Common myeloid progenitor, CD34-positive (primary cell): Measurements from ENCODE around the gene ANKRD33B.
"Not testable (repeated sequence)": the region's sequence is repeated elsewhere in the genome, so short reads cannot be mapped to it uniquely, and the experiment has no call there.

Experiments
- CTCF ChIA-PET: fragments of 350-600 bp; sonication (Branson Sonifier 250); formaldehyde crosslinking; loops from one replicate; lab custom pipeline; 2021; ENCODE audit warnings: antibody characterized with exemption; lab: Charles Lee
- POLR2A ChIA-PET: fragments of 350-600 bp; sonication (Branson Sonifier 250); formaldehyde crosslinking; loops from one replicate; lab custom pipeline; 2021; ENCODE audit warnings: antibody characterized with exemption; lab: Charles Lee
- DNase-seq, 3 donors: peaks; one replicate each; pipeline versions ENCODE4 v3.0.0 to v3.0.0-alpha.2; 2013
- H3K27ac ChIP-seq, 2 experiments: 1 replicate in 1 of 2; 2 replicates in 1 of 2; pipeline ENCODE4 v1.7.0; 2013; ENCODE audit warnings: inconsistent platforms in 2 of 2, low read length in 2 of 2, mild to moderate bottlenecking in 2 of 2, low read depth in 1 of 2, moderate library complexity in 1 of 2; ENCODE audit not compliant: severe bottlenecking in 2 of 2, insufficient read depth in 1 of 2, poor library complexity in 1 of 2
- H3K27me3 ChIP-seq, 5 experiments: replicated peaks in 2 of 5; 1 replicate in 3 of 5; 2 replicates in 2 of 5; pipeline versions ENCODE4 v1.6.1 to v1.7.0; 2013; ENCODE audit warnings: low read length in 4 of 5, mild to moderate bottlenecking in 2 of 5, moderate library complexity in 2 of 5, inconsistent platforms in 1 of 5; ENCODE audit not compliant: insufficient read depth in 5 of 5, control insufficient read depth in 4 of 5
- H3K36me3 ChIP-seq, 4 experiments: 1 replicate in 2 of 4; 2 replicates in 2 of 4; pipeline versions ENCODE4 v1.6.1 to v1.7.0; 2013; ENCODE audit warnings: low read length in 3 of 4, control low read depth in 1 of 4, mild to moderate bottlenecking in 1 of 4; ENCODE audit not compliant: control insufficient read depth in 4 of 4, insufficient read depth in 4 of 4
- H3K4me1 ChIP-seq, 4 experiments: 1 replicate in 3 of 4; 2 replicates in 1 of 4; pipeline versions ENCODE4 v1.6.1 to v1.7.1; 2013; ENCODE audit warnings: low read length in 3 of 4, mild to moderate bottlenecking in 3 of 4, control low read depth in 1 of 4, inconsistent platforms in 1 of 4, moderate library complexity in 1 of 4; ENCODE audit not compliant: control insufficient read depth in 4 of 4, insufficient read depth in 4 of 4; ENCODE audit errors: control extremely low read depth in 1 of 4
- H3K4me3 ChIP-seq, 7 experiments: 1 replicate in 4 of 7; 2 replicates in 3 of 7; pipeline versions ENCODE4 v1.5.1 to v1.7.0; 2013; ENCODE audit warnings: mild to moderate bottlenecking in 7 of 7, low read length in 6 of 7, moderate library complexity in 6 of 7, inconsistent platforms in 2 of 7, low read depth in 2 of 7, control low read depth in 1 of 7; ENCODE audit not compliant: insufficient read depth in 4 of 7, control insufficient read depth in 1 of 7; ENCODE audit errors: extremely low read depth in 1 of 7
- H3K9me3 ChIP-seq, 5 experiments: 1 replicate in 4 of 5; 2 replicates in 1 of 5; pipeline versions ENCODE4 v1.6.1 to v1.7.1; 2013; ENCODE audit warnings: low read length in 4 of 5, mild to moderate bottlenecking in 2 of 5, inconsistent platforms in 1 of 5, low read depth in 1 of 5, moderate library complexity in 1 of 5; ENCODE audit not compliant: control insufficient read depth in 4 of 5, insufficient read depth in 2 of 5; ENCODE audit errors: control extremely low read depth in 1 of 5
- WGBS: methylation state at CpG from one replicate; pipeline ENCODE4 v1.1.5; 2013; ENCODE audit not compliant: insufficient coverage; 5-methylcytosine and 5-hydroxymethylcytosine counted together

The ANKRD33B gene

DNA sequence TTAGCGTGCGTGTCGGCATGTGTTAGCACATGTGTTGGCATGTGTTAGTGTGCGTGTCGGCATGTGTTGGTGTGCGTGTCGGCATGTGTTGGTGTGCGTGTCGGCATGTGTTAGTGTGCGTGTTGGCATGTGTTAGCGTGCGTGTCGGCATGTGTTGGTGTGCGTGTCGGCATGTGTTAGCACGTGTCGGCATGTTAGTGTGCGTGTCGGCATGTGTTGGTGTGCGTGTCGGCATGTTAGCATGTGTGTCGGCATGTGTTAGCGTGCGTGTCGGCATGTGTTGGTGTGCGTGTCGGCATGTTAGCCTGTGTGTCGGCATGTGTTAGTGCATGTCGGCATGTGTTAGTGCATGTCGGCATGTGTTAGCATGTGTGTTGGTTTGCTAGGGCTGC lies 14.8 kb upstream of the ANKRD33B start:
- H3K27me3 ChIP-seq, H3K4me3 ChIP-seq, H3K36me3 ChIP-seq, H3K27ac ChIP-seq, DNase-seq, H3K9me3 ChIP-seq: not testable (repeated sequence)
- ChIA-PET POLR2A (interaction anchor here (1.4 kb wide), 1 partner anchor 11 kb away, joined by 3 read pairs; no protein-coding TSS in a partner anchor), CTCF (interaction anchor here (2.4 kb wide), 1 partner anchor 59 kb away, joined by 7 read pairs; no protein-coding TSS in a partner anchor)
- peaks cover 0 to 13% (median 3%) of the 10 kb centered on the region in 4 experiments for H3K4me1 ChIP-seq
- 99% methylated on average over 28 of the region's 30 CpGs for WGBS

DNA sequence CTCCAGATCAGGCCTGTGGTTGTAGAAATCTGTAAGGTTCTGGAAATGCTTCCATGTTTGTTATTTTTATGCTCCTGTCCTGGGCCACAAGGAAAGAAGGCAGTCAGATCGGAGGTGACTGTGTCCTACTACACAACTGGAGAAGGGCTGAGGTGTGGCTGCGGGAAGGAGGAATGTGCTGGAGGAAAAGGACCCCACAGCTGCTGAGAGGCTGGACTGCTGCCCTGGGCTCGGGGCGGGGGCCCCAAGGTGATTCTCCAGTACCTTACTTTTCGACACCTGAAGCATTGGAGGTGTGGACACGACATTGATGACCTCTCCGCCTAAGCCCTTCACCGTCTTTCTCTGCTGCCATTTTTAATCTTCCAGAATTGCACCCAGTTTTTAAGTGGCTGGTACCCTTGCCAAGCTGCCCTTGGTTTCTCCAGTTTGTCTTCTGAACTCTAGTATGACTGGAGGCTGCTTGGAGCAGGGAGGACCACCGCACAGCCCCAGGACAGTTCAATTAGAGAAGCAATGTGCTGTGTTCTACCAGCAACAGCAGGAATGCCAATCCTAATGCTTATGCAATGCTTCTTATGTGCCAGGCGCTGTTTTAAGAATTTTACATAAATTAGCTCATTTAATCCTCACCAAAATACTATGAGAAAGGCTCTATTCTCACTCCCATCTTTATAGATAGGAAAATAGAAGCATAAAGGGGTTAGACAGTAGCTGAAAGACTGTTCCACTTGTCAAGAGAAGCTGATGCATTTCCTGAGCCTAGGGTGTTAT lies 13.5 kb upstream of the ANKRD33B start:
- H3K36me3 ChIP-seq, result no peaks in the 10 kb centered on the region
- DNase-seq, result no peak
- H3K4me3 ChIP-seq, result no peak overlapping the region
- H3K9me3 ChIP-seq, result no peaks in the 10 kb centered on the region
- no peak overlapping the region for H3K27ac ChIP-seq
- no peaks in the 10 kb centered on the region for H3K27me3 ChIP-seq
- peaks cover 0 to 15% (median 3%) of the 10 kb centered on the region in 4 experiments for H3K4me1 ChIP-seq
- ChIA-PET POLR2A (interaction anchor here (0.8 to 1.4 kb wide), 2 partner anchors 9 to 13 kb away, joined by 3 read pairs; no protein-coding TSS in a partner anchor), CTCF (interaction anchor here (1.2 to 2.4 kb wide), 4 partner anchors 7 to 61 kb away, joined by 4 to 8 read pairs (median 6); no protein-coding TSS in a partner anchor)
- WGBS, result 87% methylated on average over 9 of the region's 10 CpGs

DNA sequence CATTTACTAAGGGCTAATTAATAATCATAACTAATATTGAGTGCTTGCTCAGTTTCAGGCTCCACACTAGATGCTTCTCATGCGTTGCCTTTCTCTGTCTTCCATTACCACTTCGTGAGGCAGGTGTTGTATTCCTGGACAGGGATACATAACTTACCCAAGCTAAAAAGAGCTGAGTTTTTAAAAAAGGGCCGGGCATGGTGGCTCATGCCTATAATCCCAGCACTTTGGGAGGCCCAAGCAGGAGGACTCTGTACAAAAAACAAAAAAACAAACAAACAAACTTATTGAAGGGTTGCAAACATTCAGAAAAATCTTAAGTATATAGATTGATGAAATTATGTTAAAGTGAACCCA lies 12.1 kb upstream of the ANKRD33B start:
- H3K4me1 ChIP-seq, result peaks cover 0 to 19% (median 6%) of the 10 kb centered on the region in 4 experiments
- no peak for DNase-seq
- POLR2A ChIA-PET, result no interaction called here
- WGBS, result no CpG with 5 or more reads among the region's 3 CpGs
- no peaks in the 10 kb centered on the region for H3K36me3 ChIP-seq
- CTCF ChIA-PET, result interaction anchor here (1.2 to 2.2 kb wide), 3 partner anchors 9 to 56 kb away, joined by 4 to 8 read pairs (median 4); no protein-coding TSS in a partner anchor
- no peaks in the 10 kb centered on the region for H3K9me3 ChIP-seq
- no peak overlapping the region for H3K27ac ChIP-seq
- H3K27me3 ChIP-seq, result no peaks in the 10 kb centered on the region
- no peak overlapping the region for H3K4me3 ChIP-seq

DNA sequence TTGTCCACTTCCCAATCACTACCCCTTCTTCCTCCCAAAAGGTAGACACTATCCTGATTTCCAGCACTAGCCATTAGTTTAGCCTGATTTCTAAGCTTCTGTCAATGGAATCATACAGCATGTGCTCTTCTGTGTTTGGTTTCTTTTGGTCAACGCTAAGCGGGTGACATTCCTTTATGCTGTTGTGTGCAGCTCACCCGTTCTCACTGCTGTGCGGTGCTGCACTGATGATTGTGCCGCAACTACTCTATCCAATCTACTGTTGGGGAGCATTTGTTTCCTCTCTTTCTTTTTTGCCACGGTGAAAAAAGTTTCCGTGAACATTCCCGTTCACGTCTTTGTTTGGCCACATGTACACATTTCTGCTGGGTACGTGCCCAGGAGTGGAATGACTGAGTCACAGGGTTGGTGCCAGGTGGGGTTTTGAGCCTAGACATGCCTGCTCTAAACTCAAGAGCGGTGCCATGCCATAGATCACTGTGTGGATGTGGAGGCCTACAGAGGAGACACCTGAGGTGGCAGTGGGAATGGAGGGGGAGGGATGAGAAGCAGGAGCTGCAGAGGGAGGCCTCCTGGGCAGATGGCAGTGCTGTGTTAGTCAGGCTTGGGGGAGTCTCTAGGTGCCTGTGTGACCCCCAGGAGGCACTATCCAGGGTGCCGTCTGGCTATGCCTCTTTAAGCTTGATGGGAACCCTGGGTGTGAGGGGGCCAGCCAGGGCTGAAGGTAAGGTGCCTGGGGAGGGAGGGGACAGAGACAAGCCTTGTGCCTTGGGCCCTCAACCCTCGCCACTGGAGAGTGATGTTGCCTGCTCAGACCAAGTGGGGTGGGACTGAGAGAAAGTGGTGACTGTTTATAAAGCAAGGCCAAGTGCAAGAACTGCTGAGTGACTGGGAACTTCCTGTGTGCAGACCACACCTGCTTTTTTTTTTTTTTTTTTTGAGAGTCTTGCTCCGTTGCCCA lies 11.4 kb upstream of the ANKRD33B start:
- no peaks in the 10 kb centered on the region for H3K27me3 ChIP-seq
- ChIA-PET CTCF (interaction anchor here (1.4 to 2.2 kb wide), 2 partner anchors 14 to 55 kb away, joined by 5 to 8 read pairs; no protein-coding TSS in a partner anchor), POLR2A (no interaction called here)
- 94% methylated on average over 13 of the region's 14 CpGs for WGBS
- no peak overlapping the region for H3K27ac ChIP-seq
- no peak overlapping the region for H3K4me3 ChIP-seq
- peak in 2 of 3 donors; percentile 28 to 37 for DNase-seq
- H3K36me3 ChIP-seq, result no peaks in the 10 kb centered on the region
- no peaks in the 10 kb centered on the region for H3K9me3 ChIP-seq
- peaks cover 0 to 15% (median 4%) of the 10 kb centered on the region in 4 experiments for H3K4me1 ChIP-seq

DNA sequence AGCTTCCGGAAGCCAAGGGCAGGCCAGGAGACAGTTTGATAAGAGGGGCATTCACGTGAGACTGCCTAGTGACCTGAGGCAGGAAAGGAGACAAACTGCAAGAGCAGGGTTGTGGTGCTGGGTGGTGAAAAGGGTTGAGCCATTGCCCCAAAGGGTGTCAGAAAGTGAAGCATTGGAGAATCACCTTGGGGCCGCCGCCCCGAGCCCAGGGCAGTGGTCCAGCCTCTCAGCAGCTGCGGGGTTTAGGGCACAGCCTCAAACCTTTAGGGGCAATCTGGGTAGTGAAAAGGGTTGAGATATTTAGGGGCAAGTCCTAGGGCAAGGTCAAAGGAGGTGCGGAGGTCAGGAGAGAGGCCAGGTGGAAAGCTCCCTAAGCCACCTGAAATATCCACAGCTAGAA lies 10.4 kb upstream of the ANKRD33B start:
- no peak for DNase-seq
- 90% methylated on average over 3 of the region's 7 CpGs for WGBS
- no peaks in the 10 kb centered on the region for H3K9me3 ChIP-seq
- no peaks in the 10 kb centered on the region for H3K27me3 ChIP-seq
- no peak overlapping the region for H3K4me3 ChIP-seq
- CTCF ChIA-PET, result interaction anchor here (1.4 kb wide), 1 partner anchor 13 kb away, joined by 5 read pairs; no protein-coding TSS in a partner anchor
- no peaks in the 10 kb centered on the region for H3K36me3 ChIP-seq
- POLR2A ChIA-PET, result no interaction called here
- peaks cover 0 to 15% (median 4%) of the 10 kb centered on the region in 4 experiments for H3K4me1 ChIP-seq
- no peak overlapping the region for H3K27ac ChIP-seq

DNA sequence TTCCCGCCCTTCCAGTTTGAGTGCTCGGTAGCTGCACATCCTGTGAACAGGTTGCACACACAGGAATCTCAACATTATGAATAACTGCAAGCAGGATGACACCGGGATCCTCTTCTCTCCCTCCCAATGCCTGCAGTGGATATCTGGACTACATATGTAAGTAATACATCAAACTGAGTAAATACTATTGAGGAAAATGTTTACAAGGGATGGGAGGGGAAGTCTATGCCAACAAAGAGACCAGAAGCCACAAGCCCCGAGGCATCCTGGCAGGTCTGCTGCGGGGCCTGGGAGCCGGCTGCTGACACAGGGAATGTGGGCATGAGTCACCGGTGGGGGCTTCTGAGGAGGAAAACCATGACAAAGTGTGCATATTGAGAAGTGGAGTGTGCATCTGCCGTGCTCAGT lies 8.6 kb upstream of the ANKRD33B start:
- Histone ChIP-seq H3K9me3 (no peaks in the 10 kb centered on the region), H3K36me3 (no peaks in the 10 kb centered on the region), H3K27me3 (no peaks in the 10 kb centered on the region), H3K4me1 (peaks cover 0 to 15% (median 4%) of the 10 kb centered on the region in 4 experiments), H3K27ac (no peak overlapping the region), H3K4me3 (no peak overlapping the region)
- WGBS, result 46% methylated on average over 6 of the region's 8 CpGs
- ChIA-PET CTCF (no interaction called here), POLR2A (no interaction called here)
- peak in 1 of 3 donors; percentile 40 for DNase-seq
